Thymus (tissue), 11 donors: Measurements from ENCODE around the gene TIE1. TPM values are rescaled to one million over a fixed set of nuclear protein-coding genes. Genes with fewer than 3 reads are reported as not detected.

Experiments
- DNase-seq, 9 donors: peaks; one replicate each; pipeline ENCODE4 v3.0.0-alpha.2; 2013; ENCODE audit warnings: low spot score in 9 of 9, low read depth in 6 of 9, missing footprints in 1 of 9
- H3K27ac ChIP-seq, 2 donors: one replicate each; pipeline ENCODE4 v1.5.1; 2013; ENCODE audit warnings: control low read depth in 1 of 2, low read depth in 1 of 2, low read length in 1 of 2, mild to moderate bottlenecking in 1 of 2, moderate library complexity in 1 of 2
- H3K27me3 ChIP-seq, 2 donors: one replicate each; pipeline ENCODE4 v1.5.1; 2013; ENCODE audit warnings: low read length in 1 of 2; ENCODE audit not compliant: control insufficient read depth in 2 of 2, insufficient read depth in 1 of 2
- H3K36me3 ChIP-seq, 2 donors: one replicate each; pipeline ENCODE4 v1.5.1; 2013; ENCODE audit warnings: low read length in 1 of 2, mild to moderate bottlenecking in 1 of 2, moderate library complexity in 1 of 2; ENCODE audit not compliant: control insufficient read depth in 2 of 2, insufficient read depth in 2 of 2
- H3K4me1 ChIP-seq, 2 donors: one replicate each; pipeline ENCODE4 v1.5.1; 2013; ENCODE audit warnings: low read length in 2 of 2; ENCODE audit not compliant: control insufficient read depth in 2 of 2, insufficient read depth in 2 of 2
- H3K4me3 ChIP-seq, 2 donors: one replicate each; pipeline ENCODE4 v1.5.1; 2013; ENCODE audit warnings: low read length in 2 of 2, control low read depth in 1 of 2, mild to moderate bottlenecking in 1 of 2
- H3K9me3 ChIP-seq, 2 donors: one replicate each; pipeline ENCODE4 v1.5.1; 2013; ENCODE audit warnings: low read length in 1 of 2, mild to moderate bottlenecking in 1 of 2; ENCODE audit not compliant: control insufficient read depth in 2 of 2, insufficient read depth in 1 of 2
- WGBS: extraction: QIAGEN DNeasy Blood & Tissue Kit; methylation state at CpG from one replicate; pipeline ENCODE4 v1.1.7; 2013; 5-methylcytosine and 5-hydroxymethylcytosine counted together
- polyA plus RNA-seq: library from polyadenylated mRNA; stranded (reverse); fragments of 200-250 nt; gene quantifications from one replicate; pipeline ENCODE4 v1.2.3, GENCODE V29; 2013
- total RNA-seq: library from RNA; stranded (reverse); fragments of 120-200 nt; gene quantifications from one replicate; pipeline ENCODE4 v1.2.4, GENCODE V29; 2013
- donor health status: healthy.

Gene TIE1
- total and polyA plus RNA-seq, 2 donors, result 4.8 to 8.3 TPM

DNA sequence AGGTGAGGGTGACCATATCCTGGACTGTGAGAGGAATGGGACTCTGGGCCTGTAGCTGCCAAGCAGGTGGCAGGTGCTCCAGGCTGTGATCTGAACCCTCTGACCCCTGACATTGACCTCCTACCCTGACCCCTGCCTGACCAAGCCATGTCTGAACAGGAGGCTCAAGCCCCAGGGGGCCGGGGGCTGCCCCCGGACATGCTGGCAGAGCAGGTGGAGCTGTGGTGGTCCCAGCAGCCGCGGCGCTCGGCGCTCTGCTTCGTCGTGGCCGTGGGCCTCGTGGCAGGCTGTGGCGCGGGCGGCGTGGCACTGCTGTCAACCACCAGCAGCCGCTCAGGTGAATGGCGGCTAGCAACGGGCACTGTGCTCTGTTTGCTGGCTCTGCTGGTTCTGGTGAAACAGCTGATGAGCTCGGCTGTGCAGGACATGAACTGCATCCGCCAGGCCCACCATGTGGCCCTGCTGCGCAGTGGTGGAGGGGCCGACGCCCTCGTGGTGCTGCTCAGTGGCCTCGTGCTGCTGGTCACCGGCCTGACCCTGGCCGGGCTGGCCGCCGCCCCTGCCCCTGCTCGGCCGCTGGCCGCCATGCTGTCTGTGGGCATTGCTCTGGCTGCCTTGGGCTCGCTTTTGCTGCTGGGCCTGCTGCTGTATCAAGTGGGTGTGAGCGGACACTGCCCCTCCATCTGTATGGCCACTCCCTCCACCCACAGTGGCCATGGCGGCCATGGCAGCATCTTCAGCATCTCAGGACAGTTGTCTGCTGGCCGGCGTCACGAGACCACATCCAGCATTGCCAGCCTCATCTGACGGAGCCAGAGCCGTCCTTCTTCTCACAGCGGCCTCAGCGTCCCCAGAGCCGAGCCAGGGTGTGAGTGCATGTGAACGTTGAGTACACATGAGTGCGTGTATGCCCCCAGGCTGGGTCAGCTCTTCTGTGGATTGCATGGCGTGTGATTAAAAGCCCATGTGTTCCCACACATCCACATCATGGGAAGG lies 27.9 kb upstream of the TIE1 start:
- Histone ChIP-seq H3K27me3 (peaks cover 0 to 7% of the 10 kb centered on the region in 2 donors), H3K36me3 (no peaks in the 10 kb centered on the region), H3K4me3 (no peak overlapping the region), H3K4me1 (peaks cover 3 to 28% of the 10 kb centered on the region in 2 donors), H3K9me3 (peaks cover 0 to 10% of the 10 kb centered on the region in 2 donors), H3K27ac (no peak overlapping the region)
- WGBS, result 98% methylated on average over 46 of the region's 46 CpGs
- DNase-seq, result no peak

- Histone ChIP-seq H3K4me3 (no peak overlapping the region), H3K9me3 (peaks cover 0 to 10% of the 10 kb centered on the region in 2 donors), H3K36me3 (no peaks in the 10 kb centered on the region), H3K27ac (no peak overlapping the region), H3K27me3 (peaks cover 0 to 7% of the 10 kb centered on the region in 2 donors), H3K4me1 (peaks cover 3 to 28% of the 10 kb centered on the region in 2 donors)
- 97% methylated on average over 7 of the region's 7 CpGs for WGBS
- DNase-seq, result no peak
Observed at GRCh38 chr1:43273708-43274107, 27.1 kb upstream of the TIE1 start.

GRCh38 chr1:43274125-43274803 lies 26.5 kb upstream of the TIE1 start:
- Histone ChIP-seq H3K27me3 (peaks cover 0 to 7% of the 10 kb centered on the region in 2 donors), H3K9me3 (peaks cover 0 to 10% of the 10 kb centered on the region in 2 donors), H3K4me1 (peaks cover 3 to 28% of the 10 kb centered on the region in 2 donors), H3K36me3 (no peaks in the 10 kb centered on the region), H3K4me3 (no peak overlapping the region), H3K27ac (peak overlapping the region in 1 of 2 donors; percentile 69)
- peak in 4 of 9 donors; percentile 24 to 71 (median 50) for DNase-seq
- 61% methylated on average over 11 of the region's 11 CpGs for WGBS

GRCh38 chr1:43274804-43275180 lies 26.0 kb upstream of the TIE1 start:
- whole genome bisulfite sequencing, result 97% methylated on average over 8 of the region's 8 CpGs
- no peak for DNase-seq
- no peaks in the 10 kb centered on the region for H3K36me3 ChIP-seq
- H3K9me3 ChIP-seq, result peaks cover 0 to 10% of the 10 kb centered on the region in 2 donors
- H3K27me3 ChIP-seq, result peaks cover 0 to 7% of the 10 kb centered on the region in 2 donors
- H3K4me3 ChIP-seq, result no peak overlapping the region
- peaks cover 3 to 28% of the 10 kb centered on the region in 2 donors for H3K4me1 ChIP-seq
- H3K27ac ChIP-seq, result no peak overlapping the region

DNA sequence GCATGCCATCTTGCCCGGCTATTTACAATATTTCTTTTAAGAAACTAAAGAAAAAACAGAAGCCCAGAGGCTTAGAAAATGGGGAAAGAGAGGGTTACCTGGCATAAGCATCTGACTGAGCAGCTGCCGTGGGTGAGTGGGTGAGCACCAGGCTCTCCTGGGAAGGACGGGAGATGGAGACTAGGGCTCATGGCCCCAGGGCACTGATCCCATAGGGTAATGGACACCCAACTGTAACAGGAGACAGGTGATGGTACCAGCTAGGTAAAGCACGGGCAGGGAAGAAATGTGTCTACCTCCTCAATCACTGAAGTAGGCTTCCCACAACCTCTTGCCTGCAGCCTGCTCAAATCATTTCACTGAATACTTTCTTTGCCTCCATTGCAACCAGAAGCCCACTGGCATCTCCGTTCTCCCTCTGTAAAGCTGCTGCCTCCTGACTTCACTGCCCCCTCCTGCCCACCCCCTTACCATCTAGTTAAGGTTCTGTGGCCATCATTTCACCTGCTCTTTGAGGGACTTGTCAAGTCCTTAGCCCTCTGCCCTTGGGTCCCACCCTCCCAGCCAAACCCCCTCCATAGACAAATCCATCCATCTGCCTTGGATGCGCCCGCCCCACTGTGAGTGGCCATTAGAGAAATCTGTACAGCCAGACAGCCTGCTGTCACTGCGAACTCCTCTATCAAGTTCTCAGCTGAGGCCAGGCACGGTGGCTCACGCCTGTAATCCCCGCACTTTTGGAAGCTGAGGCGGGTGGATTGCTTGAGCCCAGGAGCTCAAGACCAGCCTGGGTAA lies 24.8 kb upstream of the TIE1 start:
- Histone ChIP-seq H3K36me3 (no peaks in the 10 kb centered on the region), H3K4me3 (no peak overlapping the region), H3K4me1 (peaks cover 0 to 23% of the 10 kb centered on the region in 2 donors), H3K27me3 (no peaks in the 10 kb centered on the region), H3K27ac (peak overlapping the region in 1 of 2 donors; percentile 53), H3K9me3 (peaks cover 0 to 10% of the 10 kb centered on the region in 2 donors)
- WGBS, result 96% methylated on average over 12 of the region's 12 CpGs
- DNase-seq, result no peak

DNA sequence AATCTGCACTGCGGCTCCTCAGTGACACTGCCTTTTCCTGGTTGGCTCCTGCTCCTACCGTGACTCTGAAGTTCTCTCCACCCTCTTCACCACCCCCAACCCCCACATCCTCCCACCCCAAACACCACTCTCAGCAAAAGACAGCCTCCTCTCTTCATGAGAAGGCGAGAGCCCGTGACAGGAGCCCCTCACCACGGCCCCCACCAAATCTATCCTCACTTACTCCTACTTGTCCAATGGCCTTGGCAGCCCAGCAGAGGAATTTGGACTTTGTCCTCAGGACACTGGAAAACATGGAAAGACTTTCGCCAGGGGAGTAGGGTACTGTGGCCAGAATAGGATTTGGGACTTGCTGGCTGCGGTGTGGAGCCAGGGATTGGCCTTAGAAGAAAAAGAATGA lies 24.1 kb upstream of the TIE1 start:
- DNase-seq, result peak in 2 of 9 donors; percentile 38 to 53

DNA sequence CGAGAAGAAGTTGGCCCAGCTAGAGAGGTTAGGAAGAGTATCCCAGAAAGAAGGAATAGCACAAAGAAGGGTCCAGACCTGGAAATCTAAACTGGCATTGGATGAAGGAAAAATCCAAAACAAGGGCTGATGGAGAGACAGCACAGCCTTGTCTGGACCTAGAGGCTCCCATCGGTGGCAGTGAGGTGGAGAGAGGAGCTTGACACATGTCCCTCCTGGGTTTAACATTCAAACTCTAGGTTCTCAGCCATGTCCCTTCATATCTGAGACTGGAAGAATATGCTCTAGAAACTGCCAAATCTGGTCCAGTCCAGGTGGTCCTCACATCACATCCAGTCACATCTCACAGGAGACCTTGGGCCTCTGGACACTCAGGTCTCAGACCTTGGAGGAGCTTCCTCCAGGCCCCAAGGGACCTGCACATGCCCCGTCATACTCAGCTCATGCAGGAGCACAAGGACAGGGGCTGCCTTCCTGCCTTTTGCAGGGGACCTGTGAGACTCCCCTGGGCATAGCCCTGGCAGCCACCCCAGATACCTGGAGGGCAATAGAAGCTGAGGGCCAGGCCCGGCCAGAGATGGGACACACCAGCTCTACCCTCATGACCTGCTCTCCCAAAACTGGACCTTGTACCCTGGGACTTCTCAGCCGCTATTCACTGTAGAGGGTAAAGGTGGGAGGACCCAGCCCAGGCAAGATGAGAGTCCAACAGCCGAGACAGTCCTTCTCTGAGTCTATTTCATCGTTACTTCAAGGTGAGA lies 23.5 kb upstream of the TIE1 start:
- Histone ChIP-seq H3K4me1 (peaks cover 0 to 23% of the 10 kb centered on the region in 2 donors), H3K9me3 (peaks cover 0 to 10% of the 10 kb centered on the region in 2 donors), H3K27me3 (no peaks in the 10 kb centered on the region), H3K36me3 (no peaks in the 10 kb centered on the region), H3K27ac (no peak overlapping the region), H3K4me3 (no peak overlapping the region)
- 97% methylated on average over 7 of the region's 7 CpGs for WGBS
- no peak for DNase-seq

More for the DNA sequence above, 24.1 kb upstream of the TIE1 start:
- Histone ChIP-seq H3K27me3 (no peaks in the 10 kb centered on the region), H3K4me3 (no peak overlapping the region), H3K27ac (no peak overlapping the region), H3K4me1 (peaks cover 0 to 23% of the 10 kb centered on the region in 2 donors), H3K9me3 (peaks cover 0 to 10% of the 10 kb centered on the region in 2 donors), H3K36me3 (no peaks in the 10 kb centered on the region)
- 87% methylated on average over 7 of the region's 7 CpGs for WGBS

DNA sequence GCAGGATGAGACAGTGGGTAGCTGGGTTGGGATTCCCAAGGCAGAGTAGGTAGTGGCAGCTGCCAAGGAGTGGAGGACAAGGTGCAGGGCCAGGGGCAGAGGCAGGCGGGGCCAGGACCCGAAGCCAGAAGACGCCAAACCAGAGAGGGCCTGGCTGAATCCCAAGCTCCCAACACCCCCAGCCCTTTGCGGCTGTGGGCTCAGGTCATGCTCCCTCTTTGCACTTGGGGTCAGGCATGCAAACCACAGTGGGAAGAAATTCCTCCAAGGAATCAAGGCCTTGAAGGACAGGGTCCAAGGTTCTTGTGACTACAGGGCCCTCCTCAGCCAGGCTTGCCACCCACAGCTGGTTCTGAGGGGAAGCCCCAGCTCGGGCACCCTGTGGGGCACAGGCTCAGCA lies 21.6 kb upstream of the TIE1 start:
- Histone ChIP-seq H3K4me1 (peaks cover 0 to 26% of the 10 kb centered on the region in 2 donors), H3K9me3 (peaks cover 0 to 4% of the 10 kb centered on the region in 2 donors), H3K27ac (no peak overlapping the region), H3K4me3 (no peak overlapping the region), H3K27me3 (no peaks in the 10 kb centered on the region), H3K36me3 (no peaks in the 10 kb centered on the region)
- WGBS, result 99% methylated on average over 5 of the region's 5 CpGs
- DNase-seq, result no peak
